ENCODE data around the gene NMRK1.

GRCh38 chr9:75041041-75041440 is 46.9 kb downstream of the NMRK1 start:
- TF ChIP-seq EZH2 (IDR thresholded peaks at IDR 0.05; ENCODE audit: borderline replicate concordance, insufficient read depth, low read depth, low read length, poor library complexity, severe bottlenecking), result no peak
- TF ChIP-seq CTCF (IDR thresholded peaks at IDR 0.05), result no peak
